Measurements from ENCODE around the gene NUB1. TPM values are rescaled to one million over a fixed set of nuclear protein-coding genes. Genes with fewer than 3 reads are reported as not detected.

Gene NUB1
- total RNA-seq, 1 experiment from 2014 or later = 48.5 TPM

- H3K4me1 ChIP-seq (ENCODE audit: insufficient read depth, low read length) = no peaks in the 10 kb centered on the region
- no peak overlapping the region for H2BK20ac ChIP-seq (ENCODE audit: low read depth, low read length, poor library complexity, severe bottlenecking)
- H4K5ac ChIP-seq (ENCODE audit: insufficient read length, low read depth, low read length) = no peak overlapping the region
- H4K20me1 ChIP-seq (ENCODE audit: control insufficient read depth, insufficient read depth, insufficient read length) = no peaks in the 10 kb centered on the region
- H3K9me3 ChIP-seq (ENCODE audit: control insufficient read depth, low read depth, low read length) = no peaks in the 10 kb centered on the region
- no peak overlapping the region for H3K4ac ChIP-seq (ENCODE audit: low read depth, low read length)
- H3K79me1 ChIP-seq (ENCODE audit: insufficient read depth, low read depth, low read length, poor library complexity, severe bottlenecking) = no peaks in the 10 kb centered on the region
- Mint-ChIP-seq H3K9me3 (no peaks in the 10 kb centered on the region), H3K4me3 (no peak overlapping the region), H3K36me3 (ENCODE audit: insufficient read depth in 1 of 3, low read depth in 3 of 3) (peaks cover 16 to 82% (median 65%) of the 10 kb centered on the region in 3 experiments; a peak in 6 of 7 replicates), H3K27ac (no peak overlapping the region), H3K4me1 (peaks cover 0 to 4% of the 10 kb centered on the region in 2 experiments; a peak in 1 of 4 replicates), H3K27me3 (ENCODE audit: low read depth) (no peaks in the 10 kb centered on the region)
- no peak overlapping the region for H3K56ac ChIP-seq (ENCODE audit: insufficient read length, low read depth, low read length)
- H3K79me2 ChIP-seq (ENCODE audit: insufficient read depth, low read length) = no peaks in the 10 kb centered on the region
- no peaks in the 10 kb centered on the region for H3K27me3 ChIP-seq (ENCODE audit: insufficient read depth, low read length)
- H2BK12ac ChIP-seq (ENCODE audit: insufficient read length, low read depth, low read length) = no peak overlapping the region
- H2AK5ac ChIP-seq (ENCODE audit: insufficient read length, low read length) = no peak overlapping the region
- H3K14ac ChIP-seq (ENCODE audit: insufficient read depth, low read length) = no peak overlapping the region
- H3K23ac ChIP-seq (ENCODE audit: insufficient read length, low read depth, low read length) = no peak overlapping the region
- no peaks in the 10 kb centered on the region for H3K23me2 ChIP-seq (ENCODE audit: insufficient read length, low read depth, low read length, poor library complexity, severe bottlenecking)
- H3T11ph ChIP-seq (ENCODE audit: low read length) = no peak overlapping the region
- H3K9ac ChIP-seq (ENCODE audit: extremely low read depth, insufficient read length, low read length) = no peak overlapping the region
- H4K8ac ChIP-seq (replicated peaks; ENCODE audit: insufficient read length, low read depth, low read length) = no peak overlapping the region
- no peak overlapping the region for H2AFZ ChIP-seq (ENCODE audit: low read length)
- no peak overlapping the region for H2BK15ac ChIP-seq (ENCODE audit: low read depth, low read length)
- no peak overlapping the region for H3K4me2 ChIP-seq (ENCODE audit: insufficient read depth, insufficient read length, low read length)
- TF ChIP-seq, protein P1, sequence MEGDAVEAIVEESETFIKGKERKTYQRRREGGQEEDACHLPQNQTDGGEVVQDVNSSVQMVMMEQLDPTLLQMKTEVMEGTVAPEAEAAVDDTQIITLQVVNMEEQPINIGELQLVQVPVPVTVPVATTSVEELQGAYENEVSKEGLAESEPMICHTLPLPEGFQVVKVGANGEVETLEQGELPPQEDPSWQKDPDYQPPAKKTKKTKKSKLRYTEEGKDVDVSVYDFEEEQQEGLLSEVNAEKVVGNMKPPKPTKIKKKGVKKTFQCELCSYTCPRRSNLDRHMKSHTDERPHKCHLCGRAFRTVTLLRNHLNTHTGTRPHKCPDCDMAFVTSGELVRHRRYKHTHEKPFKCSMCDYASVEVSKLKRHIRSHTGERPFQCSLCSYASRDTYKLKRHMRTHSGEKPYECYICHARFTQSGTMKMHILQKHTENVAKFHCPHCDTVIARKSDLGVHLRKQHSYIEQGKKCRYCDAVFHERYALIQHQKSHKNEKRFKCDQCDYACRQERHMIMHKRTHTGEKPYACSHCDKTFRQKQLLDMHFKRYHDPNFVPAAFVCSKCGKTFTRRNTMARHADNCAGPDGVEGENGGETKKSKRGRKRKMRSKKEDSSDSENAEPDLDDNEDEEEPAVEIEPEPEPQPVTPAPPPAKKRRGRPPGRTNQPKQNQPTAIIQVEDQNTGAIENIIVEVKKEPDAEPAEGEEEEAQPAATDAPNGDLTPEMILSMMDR (conservative IDR thresholded peaks at IDR 0.05) = no peak
- no CpG with 5 or more reads among the region's 5 CpGs for WGBS (ENCODE audit: extremely low coverage, insufficient read length, low lambda C conversion rate)
- H4K91ac ChIP-seq (ENCODE audit: insufficient read length, low read depth, low read length) = no peak overlapping the region
- H3K27ac ChIP-seq (ENCODE audit: insufficient read length, low read depth, low read length) = no peak overlapping the region
- no peak overlapping the region for H3K18ac ChIP-seq (ENCODE audit: insufficient read length, low read depth, low read length)
- H2BK120ac ChIP-seq (ENCODE audit: low read depth, low read length, poor library complexity, severe bottlenecking) = no peak overlapping the region
- no peak overlapping the region for H2BK5ac ChIP-seq (ENCODE audit: insufficient read length, low read length)
- DNase-seq = no peak
These were observed 10.9 kb downstream of the NUB1 start for GRCh38 chr7:151352512-151352911.
